Measurements from ENCODE around the gene TSPAN2.

The TSPAN2 gene

DNA sequence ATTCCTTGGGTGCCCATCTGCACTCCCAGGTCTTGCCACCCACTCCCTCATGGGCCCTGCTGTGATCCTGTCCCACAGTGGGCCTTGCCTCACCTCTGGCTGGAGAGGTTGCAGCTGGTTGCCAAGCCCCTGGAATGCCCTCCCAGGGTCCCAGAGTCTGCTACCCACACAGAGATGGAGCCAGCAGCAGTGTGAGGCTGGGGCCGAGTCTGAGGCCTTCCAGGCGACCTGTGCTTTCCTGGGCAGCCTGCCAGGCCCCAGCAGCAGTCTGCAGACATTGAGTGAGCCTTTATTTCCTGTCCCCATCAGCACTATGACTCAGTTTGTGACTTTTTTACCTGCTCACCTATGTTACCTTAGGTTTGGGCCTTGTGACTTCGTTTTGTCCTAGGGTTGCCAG is 25.0 kb upstream of the TSPAN2 start:
- no peak for DNase-seq (ENCODE audit: low read depth in 4 of 4, low spot score in 1 of 4)

DNA sequence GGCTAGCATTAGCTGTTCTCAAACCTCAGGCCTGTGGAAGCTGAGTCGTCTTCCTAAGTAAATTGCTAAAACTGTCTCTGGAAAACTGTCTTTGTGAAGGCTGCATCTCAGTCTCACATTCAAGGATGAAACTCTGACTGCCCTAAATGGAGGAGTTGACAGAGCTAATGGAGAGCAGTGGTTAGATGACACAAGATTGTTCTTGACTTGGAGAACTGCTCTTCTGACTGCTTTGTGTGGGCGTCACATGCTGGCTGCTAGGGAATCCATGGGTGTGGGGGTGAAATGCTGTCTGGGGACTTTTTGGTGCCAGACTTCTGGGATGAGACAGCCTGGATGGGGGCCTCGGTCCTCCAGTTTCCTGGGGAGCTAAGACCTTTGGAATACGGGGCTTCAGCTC is 24.5 kb upstream of the TSPAN2 start:
- DNase-seq (ENCODE audit: low read depth in 4 of 4, low spot score in 1 of 4): no peak

DNA sequence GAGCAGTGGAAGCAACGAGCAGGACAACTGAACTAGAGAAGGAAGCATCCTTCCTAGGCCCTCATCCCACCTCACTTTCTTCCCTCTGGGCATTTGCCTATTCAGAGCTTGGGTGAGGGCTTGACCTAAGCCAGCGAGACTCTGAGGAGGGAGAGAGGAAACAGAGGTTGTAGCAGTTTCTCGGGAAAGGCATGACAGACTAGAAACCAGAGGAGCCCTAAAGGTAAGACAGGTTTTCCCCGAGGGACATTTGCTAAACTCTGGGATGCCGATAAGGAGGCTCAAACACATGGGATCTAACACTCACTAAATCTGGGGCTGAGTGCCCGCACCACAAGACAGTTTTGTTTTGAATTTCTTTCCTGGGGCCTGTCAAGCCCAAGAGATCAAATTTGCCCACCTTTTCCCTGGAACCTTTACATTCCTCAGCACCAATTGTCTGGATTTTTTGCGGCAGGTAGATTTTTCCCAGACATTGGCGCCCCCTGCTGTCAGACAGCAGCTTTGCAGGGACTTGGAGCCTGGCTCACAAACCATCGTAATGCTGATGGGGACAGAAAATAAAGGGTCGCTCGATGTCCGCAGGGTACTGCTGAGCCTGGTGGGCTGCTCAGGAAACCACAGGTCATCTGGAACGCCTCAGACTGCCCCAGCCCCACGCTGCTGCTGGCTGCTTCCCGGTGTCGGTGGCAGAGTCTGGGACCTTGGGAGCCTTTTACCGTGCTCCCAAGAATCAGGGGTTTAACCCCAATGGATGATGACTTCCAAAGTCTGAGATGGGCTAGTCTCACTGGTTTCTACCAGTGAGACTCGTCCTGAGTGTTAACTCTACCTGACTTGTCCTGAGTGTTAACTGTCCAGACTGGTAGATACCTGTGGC is 23.4 kb upstream of the TSPAN2 start:
- peak in 1 of 4 experiments; percentile 28 for DNase-seq (ENCODE audit: low read depth in 4 of 4, low spot score in 1 of 4)

DNA sequence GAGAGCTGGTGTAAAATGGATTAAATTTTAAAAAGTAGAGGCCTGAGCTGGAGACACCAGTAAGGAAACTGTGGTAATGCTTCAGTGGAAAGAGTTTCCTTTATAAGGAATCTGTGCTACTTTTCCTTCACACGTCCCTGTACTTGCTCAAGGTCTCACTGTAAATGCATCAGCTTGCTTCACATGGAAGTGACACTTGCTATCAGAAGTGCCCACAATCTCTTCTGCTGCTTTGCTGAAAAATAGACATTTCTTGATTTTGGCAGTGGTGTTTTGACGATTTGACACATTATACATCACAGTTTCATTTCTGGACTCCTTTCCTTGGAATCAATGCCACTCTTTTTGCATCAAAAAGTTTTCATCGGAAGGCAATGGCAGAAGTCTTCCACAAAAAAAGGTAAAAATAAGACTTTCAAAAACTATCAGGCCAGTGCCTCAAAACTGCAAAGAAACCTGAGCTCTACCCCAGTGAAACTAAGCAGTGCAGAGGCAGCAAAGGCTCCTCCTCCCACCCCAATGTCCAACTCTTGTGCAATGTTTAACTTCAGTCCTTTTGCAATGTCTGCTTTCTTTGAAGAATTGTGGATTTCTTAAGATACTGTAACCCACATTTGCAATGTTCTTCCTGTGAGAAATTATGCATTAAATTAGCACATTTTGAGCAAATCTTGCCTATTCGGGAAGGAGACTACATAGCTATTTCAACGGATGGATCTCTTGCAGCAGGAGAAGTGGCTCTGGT is 18.4 kb upstream of the TSPAN2 start:
- DNase-seq (ENCODE audit: low read depth in 4 of 4, low spot score in 1 of 4): no peak

DNA sequence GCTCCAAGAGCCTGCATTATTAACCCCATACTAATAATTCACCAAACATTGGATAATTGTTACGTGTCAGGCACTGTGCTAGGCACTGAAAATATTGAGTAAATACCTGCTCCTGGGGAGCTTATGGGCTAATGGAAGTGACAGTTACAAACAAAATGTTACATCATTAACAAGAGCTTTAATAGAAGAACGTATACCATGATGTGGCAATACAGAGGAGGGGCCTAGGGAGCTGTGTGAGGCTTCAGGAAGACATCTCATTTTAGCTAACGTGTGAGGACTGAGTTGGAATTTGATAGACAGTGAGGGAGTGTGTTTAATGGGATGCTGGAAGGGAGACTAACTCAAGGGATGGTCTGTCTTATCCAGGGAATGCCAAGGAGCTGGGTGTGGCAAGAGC is 16.5 kb upstream of the TSPAN2 start:
- no peak for DNase-seq (ENCODE audit: low read depth in 4 of 4, low spot score in 1 of 4)

DNA sequence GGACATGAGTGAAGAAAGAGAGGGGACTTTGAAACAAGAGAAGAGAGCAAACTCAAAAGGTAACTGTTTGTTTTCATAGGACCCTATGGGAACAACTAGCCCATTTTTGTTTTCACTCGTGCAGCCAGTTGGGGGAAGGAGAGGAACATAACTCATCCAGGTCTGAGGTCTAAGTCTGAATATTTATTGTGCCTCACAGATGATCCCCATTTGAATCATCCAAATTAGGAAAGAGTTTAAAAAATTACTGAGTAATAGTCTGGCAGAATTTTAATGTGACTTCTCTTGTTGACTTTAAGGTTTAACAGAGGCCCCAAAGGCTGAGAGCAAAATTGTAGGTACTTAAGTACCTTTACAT is 10.4 kb upstream of the TSPAN2 start:
- DNase-seq (ENCODE audit: low read depth in 4 of 4, low spot score in 1 of 4): no peak

GRCh38 chr1:115098979-115099692 is 9.8 kb upstream of the TSPAN2 start:
- no peak for DNase-seq (ENCODE audit: low read depth in 4 of 4, low spot score in 1 of 4)

DNA sequence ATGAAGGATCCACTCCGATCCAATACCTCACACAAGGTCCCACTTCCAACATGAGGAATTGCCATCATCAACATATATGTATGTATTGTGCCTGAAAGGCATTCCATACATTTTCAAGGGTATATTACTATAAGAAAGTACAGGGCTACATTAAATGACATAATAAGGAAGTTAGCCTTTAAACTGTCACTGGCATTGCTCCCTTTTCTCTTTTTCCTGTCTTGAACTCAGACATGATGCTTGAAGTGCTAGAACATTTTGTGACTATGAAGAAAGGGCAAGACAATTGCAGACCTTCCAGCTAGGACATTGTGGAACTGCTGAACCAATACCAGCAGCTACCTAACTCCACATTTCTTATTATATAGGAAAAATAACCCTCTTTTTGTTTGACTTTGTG is 2.9 kb upstream of the TSPAN2 start:
- DNase-seq (ENCODE audit: low read depth in 4 of 4, low spot score in 1 of 4): no peak

- DNase-seq (ENCODE audit: low read depth in 4 of 4, low spot score in 1 of 4): no peak
Observed at GRCh38 chr1:115091572-115091971, 2.3 kb upstream of the TSPAN2 start.

- DNase-seq (ENCODE audit: low read depth in 4 of 4, low spot score in 1 of 4): no peak
Observed at GRCh38 chr1:115090956-115091355, 1.7 kb upstream of the TSPAN2 start.

DNA sequence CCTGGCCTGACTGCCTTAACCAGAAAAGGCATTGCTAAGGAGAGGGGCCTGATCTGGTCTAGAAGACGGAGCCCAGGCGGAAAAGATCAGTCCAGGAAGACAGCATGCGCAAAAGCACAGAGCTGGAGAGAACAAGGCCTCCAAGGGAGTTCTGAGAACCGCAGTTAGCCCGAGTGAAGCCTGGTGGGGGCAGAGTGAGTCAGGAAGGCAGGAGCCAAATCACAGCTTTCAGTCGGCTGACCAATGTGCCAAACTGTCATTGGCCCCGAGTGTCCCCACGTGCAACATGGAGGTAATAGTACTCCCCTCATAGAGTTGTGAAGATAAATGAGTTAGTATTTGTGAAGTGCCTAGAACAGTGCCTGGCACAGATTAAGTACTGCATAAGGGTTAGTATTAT is 1.2 kb upstream of the TSPAN2 start:
- no peak for DNase-seq (ENCODE audit: low read depth in 4 of 4, low spot score in 1 of 4)

GRCh38 chr1:115090186-115090490 is 835 bp upstream of the TSPAN2 start:
- DNase-seq (ENCODE audit: low read depth in 4 of 4, low spot score in 1 of 4): no peak

- no peak for DNase-seq (ENCODE audit: low read depth in 4 of 4, low spot score in 1 of 4)
Observed at GRCh38 chr1:115088871-115089419, 358 bp downstream of the TSPAN2 start.

GRCh38 chr1:115088115-115088778 is 1.1 kb downstream of the TSPAN2 start:
- no peak for DNase-seq (ENCODE audit: low read depth in 4 of 4, low spot score in 1 of 4)

DNA sequence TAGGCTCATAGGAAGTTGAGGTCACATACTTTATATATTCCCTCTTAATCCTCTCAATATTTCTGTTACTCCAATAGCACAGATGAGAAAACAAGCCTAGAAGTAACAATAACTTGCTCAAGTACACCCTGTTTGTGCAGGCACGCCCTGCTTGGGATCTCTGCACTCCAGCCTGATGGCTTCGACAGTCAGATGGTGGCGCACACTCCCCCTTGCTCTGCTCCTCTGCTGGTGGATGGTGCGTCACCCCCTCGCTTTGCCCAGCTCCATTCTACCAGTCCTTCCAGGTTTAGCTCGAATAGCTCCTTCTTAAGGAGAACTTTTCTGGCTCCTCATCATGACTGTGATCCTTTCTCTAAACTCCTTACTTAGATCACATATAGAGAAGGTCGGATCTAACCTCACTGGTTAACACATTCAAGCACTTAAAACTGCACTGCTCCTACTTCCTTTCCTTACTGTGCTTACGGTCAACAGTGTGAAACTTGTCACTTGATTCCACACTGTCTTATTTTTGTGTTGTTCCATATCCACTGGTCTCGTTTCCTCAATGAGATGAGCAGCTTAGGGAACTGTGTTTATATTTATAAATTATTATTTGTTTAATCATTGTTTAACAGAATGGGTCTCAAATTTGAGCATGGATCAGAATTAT is 3.0 kb downstream of the TSPAN2 start:
- DNase-seq (ENCODE audit: low read depth in 4 of 4, low spot score in 1 of 4): no peak

- DNase-seq (ENCODE audit: low read depth in 4 of 4, low spot score in 1 of 4): no peak
Observed at GRCh38 chr1:115084902-115085511, 4.3 kb downstream of the TSPAN2 start.

DNA sequence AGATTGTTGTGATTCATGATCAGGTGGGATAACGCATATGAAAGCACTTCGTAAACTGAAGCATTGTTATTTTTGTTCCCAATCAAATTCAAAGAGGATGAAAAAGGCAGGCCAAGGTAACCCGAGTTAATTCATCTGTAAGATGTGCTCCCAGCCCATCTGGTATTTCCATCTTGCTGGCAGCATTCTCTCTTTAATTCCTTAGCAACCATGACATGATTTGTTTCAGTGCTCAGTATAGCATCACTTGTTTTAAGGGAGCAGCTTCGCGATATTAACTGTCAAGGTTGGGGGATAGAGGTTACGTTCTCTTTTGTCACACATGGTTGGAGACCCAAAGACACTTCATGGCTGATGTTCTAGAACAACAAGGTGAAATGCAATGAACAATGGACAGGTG is 6.4 kb downstream of the TSPAN2 start:
- DNase-seq (ENCODE audit: low read depth in 4 of 4, low spot score in 1 of 4): no peak

DNA sequence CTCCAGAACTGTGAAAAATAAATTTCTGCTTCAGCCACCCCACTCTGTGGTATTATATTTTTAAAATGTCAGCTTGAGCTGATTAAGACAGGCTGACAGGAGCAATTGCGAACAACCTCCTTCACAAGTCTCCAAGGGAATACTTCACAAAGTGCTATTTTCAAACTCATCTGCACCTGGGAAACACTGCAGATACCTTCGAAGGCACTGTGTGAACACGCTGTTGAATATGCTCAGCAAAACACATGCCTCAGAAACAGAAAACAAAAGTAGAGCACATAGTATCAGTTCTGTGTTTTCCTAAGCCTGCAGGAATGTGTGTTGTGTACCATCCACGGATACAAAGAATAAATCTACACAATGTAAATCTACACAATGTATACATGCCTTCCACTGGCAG is 10.6 kb downstream of the TSPAN2 start:
- no peak for DNase-seq (ENCODE audit: low read depth in 4 of 4, low spot score in 1 of 4)

DNA sequence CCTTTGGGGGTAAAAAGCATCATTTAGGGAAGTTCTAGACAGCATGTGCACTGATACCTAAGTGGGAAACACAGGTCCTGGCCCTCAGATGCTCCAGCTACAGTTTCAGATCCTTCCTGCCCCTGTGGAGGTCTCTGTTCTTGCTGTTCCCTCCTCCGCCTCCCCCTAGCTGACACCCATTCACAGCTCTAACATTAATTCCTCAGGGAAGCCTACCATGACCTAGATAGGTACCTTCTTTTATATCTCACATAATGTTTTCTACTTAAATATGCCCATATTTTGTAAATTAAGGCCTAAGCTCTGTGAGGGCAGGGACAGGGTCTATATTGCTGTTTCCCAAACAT is 11.3 kb downstream of the TSPAN2 start:
- DNase-seq (ENCODE audit: low read depth in 4 of 4, low spot score in 1 of 4): no peak

GRCh38 chr1:115077286-115077983 is 11.9 kb downstream of the TSPAN2 start:
- DNase-seq (ENCODE audit: low read depth in 4 of 4, low spot score in 1 of 4): no peak
